Measurements from ENCODE around the gene CACNA2D3.

Gene CACNA2D3

GRCh38 chr3:54772051-54772450, 649.7 kb downstream of the CACNA2D3 start:
- DNase-seq = no peak

GRCh38 chr3:54772746-54773145, 650.4 kb downstream of the CACNA2D3 start:
- no peak for DNase-seq

GRCh38 chr3:54773271-54773670, 650.9 kb downstream of the CACNA2D3 start:
- DNase-seq = no peak

GRCh38 chr3:54776601-54777000, 654.2 kb downstream of the CACNA2D3 start:
- no peak for DNase-seq

GRCh38 chr3:54777141-54777540, 654.8 kb downstream of the CACNA2D3 start:
- DNase-seq = no peak

GRCh38 chr3:54780336-54780735, 658.0 kb downstream of the CACNA2D3 start:
- no peak for DNase-seq

- DNase-seq = no peak
These were observed 659.4 kb downstream of the CACNA2D3 start for GRCh38 chr3:54781728-54782127.

GRCh38 chr3:54783611-54784010, 661.3 kb downstream of the CACNA2D3 start:
- DNase-seq = no peak

GRCh38 chr3:54784021-54784420, 661.7 kb downstream of the CACNA2D3 start:
- no peak for DNase-seq

GRCh38 chr3:54785976-54786375, 663.6 kb downstream of the CACNA2D3 start:
- no peak for DNase-seq

GRCh38 chr3:54790051-54790450, 667.7 kb downstream of the CACNA2D3 start:
- no peak for DNase-seq

GRCh38 chr3:54791501-54792156, 669.3 kb downstream of the CACNA2D3 start:
- no peak for DNase-seq

- no peak for DNase-seq
These were observed 670.2 kb downstream of the CACNA2D3 start for GRCh38 chr3:54792584-54792983.

GRCh38 chr3:54793171-54793570, 670.8 kb downstream of the CACNA2D3 start:
- no peak for DNase-seq

GRCh38 chr3:54797111-54797510, 674.8 kb downstream of the CACNA2D3 start:
- no peak for DNase-seq

GRCh38 chr3:54800478-54800877, 678.1 kb downstream of the CACNA2D3 start:
- DNase-seq = no peak

- DNase-seq = no peak
These were observed 679.6 kb downstream of the CACNA2D3 start for GRCh38 chr3:54801977-54802376.

- DNase-seq = no peak
These were observed 688.0 kb downstream of the CACNA2D3 start for GRCh38 chr3:54810401-54810800.

- DNase-seq = no peak
These were observed 691.9 kb downstream of the CACNA2D3 start for GRCh38 chr3:54814224-54814623.

GRCh38 chr3:54817628-54818027, 695.3 kb downstream of the CACNA2D3 start:
- no peak for DNase-seq

GRCh38 chr3:54818486-54818885, 696.1 kb downstream of the CACNA2D3 start:
- DNase-seq = no peak

GRCh38 chr3:54818942-54819341, 696.6 kb downstream of the CACNA2D3 start:
- no peak for DNase-seq

- DNase-seq = no peak
These were observed 697.6 kb downstream of the CACNA2D3 start for GRCh38 chr3:54819946-54820345.

GRCh38 chr3:54822206-54822605, 699.9 kb downstream of the CACNA2D3 start:
- no peak for DNase-seq

- no peak for DNase-seq
These were observed 703.9 kb downstream of the CACNA2D3 start for GRCh38 chr3:54826251-54826691.
